DLD1 (cell line): ENCODE data around the gene PTH2R.
"Not testable (repeated sequence)": the region's sequence is repeated elsewhere in the genome, so short reads cannot be mapped to it uniquely, and the experiment has no call there.

Experiments
- in situ Hi-C: cut with HindIII; loops from 2 replicates; pipeline ENCODE4 v1.10.0; 2017; ENCODE audit warnings: low sequenced_read_pairs

PTH2R gene

DNA sequence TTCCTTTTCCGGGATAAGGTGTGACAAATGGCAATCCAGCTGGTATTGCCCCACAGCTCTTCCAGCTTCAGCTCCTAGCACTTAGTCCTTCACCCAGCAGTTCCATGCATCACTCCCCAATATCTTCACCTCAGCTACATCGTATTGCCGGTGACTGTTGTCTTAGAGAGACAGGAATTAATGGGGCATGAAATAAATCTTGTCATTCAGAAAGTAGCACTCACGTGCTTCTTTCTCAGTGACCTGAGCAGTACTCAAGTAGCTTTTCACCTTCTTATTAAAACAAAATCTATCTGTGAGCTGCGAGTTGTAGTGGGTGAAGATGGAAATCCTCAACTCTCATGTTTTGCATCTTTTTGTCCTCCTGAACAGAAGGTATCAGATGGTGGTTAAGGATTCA, 72.8 kb downstream of the PTH2R start:
- in situ Hi-C loops = no loop called here

DNA sequence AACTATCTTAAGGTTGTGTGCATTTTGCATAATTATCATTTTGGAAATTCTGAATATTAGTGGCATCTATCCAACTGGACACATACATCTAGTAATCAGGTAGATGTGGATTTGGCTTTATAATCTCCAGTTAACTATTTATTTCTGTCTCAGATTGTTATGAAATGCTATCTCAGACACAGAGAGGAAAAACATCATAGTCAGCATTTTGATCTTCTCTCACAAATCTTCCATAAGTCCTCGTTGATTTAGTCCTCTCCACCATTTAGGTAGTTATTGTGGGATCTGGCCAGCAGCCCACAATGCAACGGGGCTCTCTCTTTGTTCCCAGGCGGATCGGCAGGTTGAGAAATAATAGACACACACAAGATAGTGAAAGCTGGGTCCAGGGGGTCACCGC, 75.4 kb downstream of the PTH2R start:
- in situ Hi-C loops = not testable (repeated sequence)

DNA sequence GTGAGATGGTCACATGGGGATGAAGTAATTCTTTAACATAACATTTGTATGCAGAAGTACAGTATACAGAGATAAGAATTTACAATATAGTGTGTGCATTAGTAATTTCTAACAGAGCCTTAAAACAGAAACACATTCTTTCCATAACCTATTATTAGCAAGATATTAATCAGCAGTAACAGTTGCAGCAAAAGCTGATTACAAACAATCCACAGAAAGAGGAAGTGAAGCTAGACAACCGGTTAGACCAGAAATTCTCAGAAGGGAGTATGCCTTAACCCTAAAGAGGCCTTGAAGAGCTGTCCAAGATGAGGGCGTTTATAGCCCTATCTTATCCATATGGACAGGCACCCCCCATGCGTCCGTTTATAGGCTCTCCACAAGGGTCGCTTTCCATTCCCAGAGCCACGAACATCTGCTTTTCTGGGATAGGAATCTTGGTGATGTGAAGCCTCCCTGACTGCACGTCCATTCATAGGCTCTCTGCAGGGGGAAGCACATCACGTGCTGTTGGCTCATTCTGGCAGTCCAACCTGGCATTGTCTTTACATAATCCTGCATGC, 75.9 kb downstream of the PTH2R start:
- in situ Hi-C loops = not testable (repeated sequence)

GRCh38 chr2:208485390-208485789, 78.8 kb downstream of the PTH2R start:
- in situ Hi-C loops = no loop called here

DNA sequence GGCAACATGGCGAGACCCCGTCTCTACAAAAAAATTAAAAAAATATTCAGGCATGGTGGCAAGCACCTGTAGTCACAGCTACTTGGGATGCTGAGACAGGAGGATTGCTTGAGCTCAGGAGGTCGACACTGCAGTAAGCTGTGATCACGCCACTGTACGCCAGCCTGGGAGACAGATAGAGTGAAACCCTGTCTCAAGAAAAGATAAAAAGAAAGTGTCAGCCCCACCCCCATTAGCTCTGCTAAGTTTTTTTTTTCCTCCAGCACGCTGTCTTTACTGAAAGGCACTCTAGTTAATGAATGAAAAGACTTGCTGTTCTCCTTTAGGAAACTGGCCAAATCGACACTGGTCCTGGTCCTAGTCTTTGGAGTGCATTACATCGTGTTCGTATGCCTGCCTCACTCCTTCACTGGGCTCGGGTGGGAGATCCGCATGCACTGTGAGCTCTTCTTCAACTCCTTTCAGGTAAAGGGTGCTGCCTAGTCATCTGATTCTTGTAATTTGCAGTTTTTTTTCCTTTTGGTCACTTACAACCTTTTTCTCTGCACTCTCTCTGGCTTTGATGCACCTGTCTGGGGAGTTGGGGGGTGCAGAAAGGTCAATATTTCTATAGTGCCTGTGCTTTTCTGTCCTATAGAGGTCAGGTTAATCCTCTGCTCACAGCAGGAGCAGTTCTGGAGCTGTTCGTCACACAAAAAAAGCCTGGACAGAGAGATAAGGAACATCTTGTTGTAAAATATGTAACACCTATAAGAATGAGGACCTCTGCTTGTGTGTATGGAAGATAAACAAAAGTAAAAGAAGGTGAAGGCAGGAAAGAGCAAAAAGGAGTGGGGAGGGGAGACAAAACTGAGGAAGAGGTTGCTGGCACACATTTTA, 82.3 kb downstream of the PTH2R start:
- in situ Hi-C loops = no loop called here

- in situ Hi-C loops = no loop called here
Observed at GRCh38 chr2:208489687-208490086, 83.1 kb downstream of the PTH2R start.

- in situ Hi-C loops = no loop called here
Observed at GRCh38 chr2:208490492-208490891, 83.9 kb downstream of the PTH2R start.

GRCh38 chr2:208491641-208492040, 85.0 kb downstream of the PTH2R start:
- in situ Hi-C loops = no loop called here

DNA sequence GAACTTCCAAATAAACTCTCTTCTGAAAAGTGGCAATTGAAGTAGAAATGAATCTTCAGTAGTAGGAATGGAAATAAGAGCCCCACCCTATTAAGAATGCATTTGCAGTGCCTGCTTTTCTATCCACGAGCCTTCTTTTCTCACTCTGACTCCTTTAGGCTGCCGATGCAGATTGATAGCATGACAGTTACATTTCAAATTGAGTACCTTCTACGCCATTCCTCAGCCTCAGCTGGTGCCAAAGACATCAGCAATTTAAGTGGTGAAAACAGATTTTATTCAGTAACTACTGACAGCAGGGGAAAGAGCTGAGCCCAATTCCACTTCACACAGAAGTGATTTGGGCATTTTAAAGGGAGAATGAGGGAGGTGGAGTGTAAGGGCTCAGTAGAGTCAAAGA, 85.5 kb downstream of the PTH2R start:
- in situ Hi-C loops = no loop called here

GRCh38 chr2:208493186-208493585, 86.6 kb downstream of the PTH2R start:
- in situ Hi-C loops = no loop called here

DNA sequence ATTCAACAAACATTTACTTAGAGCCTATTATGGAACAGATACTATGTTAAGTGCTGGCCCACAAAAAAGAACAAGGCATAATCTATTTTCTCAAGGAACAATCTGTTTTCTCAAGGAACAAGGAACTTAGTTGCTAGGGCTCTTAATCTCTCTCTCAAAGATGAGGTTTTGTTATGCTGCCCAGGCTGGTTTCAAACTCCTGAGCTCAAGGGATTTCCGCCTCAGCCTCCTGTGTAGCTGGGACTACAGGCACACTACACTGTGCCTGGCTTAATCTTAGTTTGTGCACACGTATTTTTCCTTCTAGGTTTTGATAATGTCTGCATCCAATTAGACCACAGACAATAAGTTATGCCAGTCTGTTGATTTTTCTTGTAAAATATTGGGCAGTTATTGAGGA, 89.5 kb downstream of the PTH2R start:
- in situ Hi-C loops = no loop called here

DNA sequence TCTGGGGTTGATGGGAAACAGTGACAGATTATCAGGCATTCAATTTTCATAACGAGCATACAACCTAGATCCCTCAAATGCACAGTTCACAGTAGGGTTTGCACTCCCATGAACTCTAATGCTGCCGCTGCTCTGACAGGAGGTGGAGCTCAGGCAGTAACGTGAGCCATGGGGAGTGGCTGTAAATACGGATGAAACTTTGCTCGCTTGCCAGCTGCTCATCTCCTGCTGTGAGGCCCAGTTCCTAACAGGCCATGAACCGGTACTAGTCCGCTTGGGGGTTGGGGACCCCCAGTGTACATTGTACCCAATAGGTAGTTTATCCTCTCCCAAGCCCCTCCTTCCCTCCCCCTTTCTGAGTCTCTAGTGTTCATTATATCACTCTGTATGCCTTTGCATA, 94.6 kb downstream of the PTH2R start:
- in situ Hi-C loops = no loop called here

GRCh38 chr2:208502288-208502687, 95.7 kb downstream of the PTH2R start:
- in situ Hi-C loops = no loop called here

DNA sequence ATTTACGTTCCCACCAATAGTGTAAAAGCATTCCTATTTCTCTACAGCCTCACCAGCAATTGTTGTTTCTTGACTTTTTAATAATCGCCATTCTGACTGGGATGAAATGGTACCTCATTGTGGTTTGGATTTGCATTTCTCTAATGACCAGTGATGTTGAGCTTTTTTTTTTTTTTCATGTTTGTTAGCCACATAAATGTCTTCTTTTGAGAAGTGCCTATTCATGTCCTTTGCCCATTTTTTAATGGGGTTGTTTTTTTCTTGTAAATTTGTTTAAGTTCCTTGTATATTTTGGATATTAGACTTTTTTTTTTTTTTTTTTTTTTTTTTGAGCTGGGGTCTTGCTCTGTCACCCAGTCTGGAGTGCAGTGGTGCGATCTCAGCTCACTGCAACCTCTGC, 98.8 kb downstream of the PTH2R start:
- in situ Hi-C loops = not testable (repeated sequence)

DNA sequence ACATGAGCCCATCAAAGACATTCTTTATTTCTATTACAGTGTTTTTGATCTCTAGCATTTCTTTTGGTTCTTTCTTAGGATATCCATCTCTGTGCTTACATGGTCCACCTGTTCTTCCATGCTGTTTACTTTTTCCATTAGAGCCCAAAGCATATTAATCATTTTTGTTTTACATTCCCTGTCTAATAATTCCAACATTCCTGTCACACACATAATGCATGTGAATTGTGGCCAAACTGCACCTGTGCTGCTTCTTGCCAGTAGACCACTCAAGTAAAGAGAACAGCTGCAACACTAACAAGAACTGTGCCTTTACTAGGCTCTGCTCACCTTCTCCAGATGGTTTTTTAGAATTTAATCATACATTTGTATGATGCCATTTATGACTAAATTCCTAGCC, 103.0 kb downstream of the PTH2R start:
- in situ Hi-C loops = no loop called here

DNA sequence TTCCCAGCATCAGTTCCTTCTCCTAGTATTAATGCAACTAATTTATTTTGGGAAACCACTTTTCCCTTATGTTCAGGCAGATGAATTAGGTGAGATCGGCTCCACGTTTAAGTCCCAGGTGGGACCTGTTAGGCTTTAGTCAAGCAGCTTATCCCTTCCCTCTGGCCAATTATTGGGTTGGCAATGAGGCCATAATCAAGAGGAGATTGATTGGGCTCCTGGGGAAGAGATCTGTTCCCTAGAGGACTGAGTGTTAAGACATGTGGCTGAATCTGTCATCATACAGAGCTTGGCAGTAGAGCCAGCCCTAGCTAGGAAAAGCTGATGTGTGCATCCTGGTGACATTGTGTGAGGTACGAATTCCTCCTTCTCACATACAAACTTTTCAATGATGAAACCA, 104.4 kb downstream of the PTH2R start:
- in situ Hi-C loops = no loop called here

GRCh38 chr2:208511573-208511972, 105.0 kb downstream of the PTH2R start:
- in situ Hi-C loops = no loop called here

DNA sequence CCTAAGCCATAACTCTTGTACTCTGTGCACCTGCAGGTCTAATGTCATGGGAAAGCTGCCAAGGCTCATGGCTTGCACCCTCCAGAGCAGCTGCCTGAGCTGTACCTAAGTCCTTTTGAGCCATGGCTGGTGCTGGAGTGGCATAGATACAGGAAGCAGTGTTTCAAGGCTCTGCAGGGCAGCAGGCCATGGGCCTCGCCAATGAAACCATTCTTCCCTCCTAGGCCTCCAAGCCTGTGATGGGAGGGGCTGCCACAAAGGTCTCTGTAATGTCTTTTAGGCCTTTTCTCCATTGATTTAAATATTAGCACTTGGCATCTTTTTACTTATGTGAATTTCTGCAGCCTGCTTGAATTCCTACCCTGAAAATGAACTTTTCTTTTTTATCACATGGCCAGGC, 108.5 kb downstream of the PTH2R start:
- in situ Hi-C loops = no loop called here

- in situ Hi-C loops = not testable (repeated sequence)
Observed at GRCh38 chr2:208523069-208523468, 116.5 kb downstream of the PTH2R start.

DNA sequence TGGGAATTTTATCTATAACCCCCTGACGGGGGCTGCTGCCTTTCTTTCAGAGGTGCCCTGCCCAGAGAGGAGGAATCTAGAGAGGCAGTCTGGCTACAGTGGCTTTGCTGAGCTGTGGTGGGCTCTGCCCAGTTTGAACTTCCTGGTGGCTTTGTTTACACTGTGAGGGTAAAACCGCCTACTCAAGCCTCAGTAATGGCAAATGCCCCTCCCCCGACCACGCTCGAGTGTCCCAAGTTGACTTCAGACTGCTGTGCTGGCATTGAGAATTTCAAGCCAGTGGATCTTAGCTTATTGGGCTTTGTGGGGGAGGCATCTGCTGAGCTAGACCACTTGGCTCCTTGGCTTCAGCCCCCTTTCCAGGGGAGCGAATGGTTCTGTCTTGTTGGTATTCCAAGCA, 118.6 kb downstream of the PTH2R start:
- in situ Hi-C loops = not testable (repeated sequence)

- in situ Hi-C loops = no loop called here
Observed at GRCh38 chr2:208529796-208530195, 123.2 kb downstream of the PTH2R start.

- in situ Hi-C loops = no loop called here
Observed at GRCh38 chr2:208531361-208531760, 124.8 kb downstream of the PTH2R start.

- in situ Hi-C loops = not testable (repeated sequence)
Observed at GRCh38 chr2:208535578-208535977, 129.0 kb downstream of the PTH2R start.
